Prostate gland (tissue), 2 donors: ENCODE results near the gene CTSW. TPM values are rescaled to one million over a fixed set of nuclear protein-coding genes. Genes with fewer than 3 reads are reported as not detected.

ENCODE experiments used
- DNase-seq: peaks from one replicate; pipeline ENCODE4 v3.0.0-alpha.2; 2019; ENCODE audit warnings: low spot score
- H3K27ac ChIP-seq, 2 donors: fragments of 200-600 bp; sonication (generic); 2 replicates each; pipeline ENCODE4 v1.5.1; 2017 to 2019
- H3K27me3 ChIP-seq: fragments of 200-600 bp; sonication (generic); replicated peaks from 2 replicates; pipeline ENCODE4 v1.5.1; 2019; ENCODE audit not compliant: insufficient read depth
- H3K36me3 ChIP-seq, 2 donors: fragments of 200-600 bp; sonication (generic); 1 replicate in 1 of 2; 2 replicates in 1 of 2; pipeline versions ENCODE4 v1.5.1 to v1.8.1; 2017 to 2019
- H3K4me1 ChIP-seq: fragments of 200-600 bp; sonication (generic); replicated peaks from 2 replicates; pipeline ENCODE4 v1.5.1; 2019
- H3K4me3 ChIP-seq, 2 donors: fragments of 200-600 bp; sonication (generic); 2 replicates each; pipeline ENCODE4 v1.5.1; 2017 to 2019
- H3K9me3 ChIP-seq: fragments of 200-600 bp; sonication (generic); 2 replicates; pipeline ENCODE4 v1.5.1; 2017
- POLR2A ChIP-seq: fragments of 450-650 bp; IDR thresholded peaks from one replicate; pipeline ENCODE4 v1.6.1; 2016; ENCODE audit warnings: antibody characterized with exemption, mild to moderate bottlenecking
- POLR2AphosphoS5 ChIP-seq: sonication (generic); formaldehyde crosslinking; IDR thresholded peaks from one replicate; pipeline ENCODE4 v1.6.1; 2017; ENCODE audit warnings: antibody characterized with exemption
- WGBS: methylation state at CpG from one replicate; pipeline ENCODE4 v1.1.5; 2018; 5-methylcytosine and 5-hydroxymethylcytosine counted together
- intact Hi-C: fragments of 100-400 bp; cut with DNase I; formaldehyde crosslinking; loops from one replicate; pipeline ENCODE4 v1.14.2; 2022
- total RNA-seq, 2 donors: library from RNA; depleted of rRNA; stranded (reverse); fragments of >200 nt; gene quantifications; one replicate each; pipeline ENCODE4 v1.1.0, GENCODE V29; 2016
- TF ChIP-seq, protein P1 (sequence below), 4 experiments: fragments of 200-600 bp in 2 of 4; fragments of 450-650 bp in 2 of 4; sonication (generic) in 2 of 4; IDR thresholded peaks; 1 replicate in 3 of 4; 2 replicates in 1 of 4; pipeline ENCODE4 v1.5.1; 2016 to 2019; ENCODE audit warnings: antibody characterized with exemption in 4 of 4, mild to moderate bottlenecking in 2 of 4, moderate library complexity in 2 of 4

The CTSW gene
- total RNA-seq, 2 donors from 2014 or later = 1.3 to 1.8 TPM

DNA sequence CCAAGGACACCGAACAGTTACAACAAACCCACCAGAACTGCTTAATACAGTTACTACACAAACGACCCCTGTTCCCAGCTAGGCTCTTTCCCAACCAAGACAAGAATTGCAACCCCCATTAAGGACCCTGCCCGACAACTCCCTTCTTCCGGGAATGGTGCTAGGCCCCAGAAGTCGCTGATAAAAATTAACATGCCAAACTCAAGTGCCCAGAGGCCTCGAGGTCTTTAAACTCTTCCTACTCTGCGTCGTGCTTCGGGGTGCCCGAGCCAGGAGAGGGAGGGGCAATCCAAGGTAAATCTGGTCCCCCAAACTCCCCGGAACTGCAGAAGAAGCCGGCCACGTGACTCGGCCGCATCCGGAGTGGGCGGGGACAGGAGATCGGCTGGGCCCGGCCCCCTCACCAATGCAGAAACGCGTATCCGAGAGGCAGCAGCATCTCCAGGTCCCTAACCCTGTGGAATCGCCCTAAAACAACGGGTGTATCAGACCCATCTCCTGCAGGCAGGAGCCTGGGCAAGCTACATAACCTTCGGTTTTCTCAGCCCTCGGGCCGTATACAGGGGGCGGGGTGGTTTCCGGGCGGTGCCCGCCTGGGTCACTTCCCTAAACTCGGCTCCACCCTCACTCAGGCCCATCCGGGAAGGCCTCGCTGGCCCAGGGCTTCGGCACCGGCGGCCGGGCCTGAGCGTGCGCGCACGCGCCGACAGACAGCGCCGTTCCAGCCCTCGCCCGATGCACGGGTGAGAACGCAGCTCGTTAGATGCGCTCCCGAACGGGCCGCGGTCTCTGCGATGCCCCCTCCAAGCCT lies 22.7 kb upstream of the CTSW start:
- TF ChIP-seq POLR2A = peak; percentile 75
- TF ChIP-seq, protein P1, sequence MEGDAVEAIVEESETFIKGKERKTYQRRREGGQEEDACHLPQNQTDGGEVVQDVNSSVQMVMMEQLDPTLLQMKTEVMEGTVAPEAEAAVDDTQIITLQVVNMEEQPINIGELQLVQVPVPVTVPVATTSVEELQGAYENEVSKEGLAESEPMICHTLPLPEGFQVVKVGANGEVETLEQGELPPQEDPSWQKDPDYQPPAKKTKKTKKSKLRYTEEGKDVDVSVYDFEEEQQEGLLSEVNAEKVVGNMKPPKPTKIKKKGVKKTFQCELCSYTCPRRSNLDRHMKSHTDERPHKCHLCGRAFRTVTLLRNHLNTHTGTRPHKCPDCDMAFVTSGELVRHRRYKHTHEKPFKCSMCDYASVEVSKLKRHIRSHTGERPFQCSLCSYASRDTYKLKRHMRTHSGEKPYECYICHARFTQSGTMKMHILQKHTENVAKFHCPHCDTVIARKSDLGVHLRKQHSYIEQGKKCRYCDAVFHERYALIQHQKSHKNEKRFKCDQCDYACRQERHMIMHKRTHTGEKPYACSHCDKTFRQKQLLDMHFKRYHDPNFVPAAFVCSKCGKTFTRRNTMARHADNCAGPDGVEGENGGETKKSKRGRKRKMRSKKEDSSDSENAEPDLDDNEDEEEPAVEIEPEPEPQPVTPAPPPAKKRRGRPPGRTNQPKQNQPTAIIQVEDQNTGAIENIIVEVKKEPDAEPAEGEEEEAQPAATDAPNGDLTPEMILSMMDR (IDR thresholded peaks at IDR 0.05) = peak in 1 of 4 experiments; percentile 22
- peak; percentile 81 for TF ChIP-seq POLR2AphosphoS5
- Histone ChIP-seq H3K4me1 (peaks cover 12% of the 10 kb centered on the region), H3K27me3 (no peaks in the 10 kb centered on the region), H3K36me3 (peaks cover 8 to 26% of the 10 kb centered on the region in 2 donors), H3K4me3 (peak overlapping the region; percentile 99), H3K27ac (peak overlapping the region; percentile 94 to 96), H3K9me3 (no peaks in the 10 kb centered on the region)
- intact Hi-C loops = loop anchor here (2.0 kb wide), 1 partner anchor 32 kb away; the partner anchor contains the start of gene FIBP
- peak; percentile 84 for DNase-seq
- WGBS = 2% methylated on average over 52 of the region's 57 CpGs

DNA sequence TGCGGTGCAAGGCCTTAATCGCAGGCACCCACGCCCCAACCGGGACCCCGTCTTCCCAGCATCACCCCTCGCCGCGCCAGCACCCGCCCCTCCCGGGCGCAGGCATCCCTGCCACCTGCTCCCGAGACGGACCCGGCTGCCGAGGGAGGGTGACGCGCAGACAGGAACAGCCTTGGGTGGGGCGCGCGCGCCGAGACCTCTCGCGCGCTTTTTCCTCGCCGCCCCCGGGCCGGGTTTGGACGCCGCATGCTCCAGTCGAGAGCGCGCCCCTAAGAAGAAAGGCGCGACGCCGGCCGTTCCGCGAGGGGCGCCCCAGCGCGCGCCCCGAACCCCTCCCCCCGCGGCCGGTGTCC lies 22.2 kb upstream of the CTSW start:
- DNase-seq = no peak
- Histone ChIP-seq H3K36me3 (peaks cover 8 to 28% of the 10 kb centered on the region in 2 donors), H3K27me3 (no peaks in the 10 kb centered on the region), H3K4me1 (peaks cover 12% of the 10 kb centered on the region), H3K4me3 (peak overlapping the region; percentile 99), H3K27ac (peak overlapping the region; percentile 94 to 96), H3K9me3 (no peaks in the 10 kb centered on the region)
- WGBS = 0% methylated on average over 24 of the region's 49 CpGs
- TF ChIP-seq POLR2A = no peak
- intact Hi-C loops = loop anchor here (2.0 kb wide), 1 partner anchor 31 kb away; the partner anchor contains the start of gene FIBP

DNA sequence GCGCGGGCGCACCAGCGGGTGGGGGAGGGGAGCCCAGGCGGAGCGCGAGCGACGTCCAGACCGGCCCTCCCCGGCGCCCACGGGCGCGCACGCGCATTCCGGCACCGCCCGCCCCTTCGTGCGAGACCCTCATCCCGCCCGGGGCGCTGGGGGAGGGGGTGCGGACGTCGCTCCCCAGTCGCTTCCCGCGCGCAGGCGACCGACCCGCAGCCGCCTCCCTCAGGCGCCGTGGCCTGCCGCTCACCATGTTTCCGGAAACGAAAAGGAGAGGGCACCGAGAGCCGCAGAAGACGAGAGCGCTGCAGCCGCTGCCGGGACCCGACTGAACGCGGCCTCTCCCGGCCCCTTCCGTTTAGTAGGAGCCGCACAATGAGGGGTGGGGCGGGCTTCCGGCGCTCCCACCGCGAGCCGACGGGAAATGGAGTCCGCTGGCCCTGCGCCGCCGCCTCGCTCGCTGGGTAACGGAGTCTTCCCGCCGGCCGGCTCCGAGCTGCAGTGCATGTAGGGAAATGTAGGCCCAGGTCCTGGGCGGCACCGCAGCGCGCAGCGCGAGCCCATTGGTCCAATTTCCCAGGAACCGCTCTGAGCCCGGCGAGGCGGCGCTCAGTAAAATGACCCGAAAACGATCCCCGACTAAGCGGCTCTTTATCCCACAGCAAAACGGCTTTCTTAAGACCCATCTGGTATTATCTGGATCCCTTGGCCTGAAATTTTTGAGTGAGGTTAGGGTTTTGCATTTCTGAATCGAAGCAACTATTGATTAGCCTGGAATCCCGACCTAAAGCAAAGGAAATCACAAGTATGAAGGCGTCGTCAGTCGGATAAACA lies 21.6 kb upstream of the CTSW start, which contains the start of gene CFL1:
CFL1 (minus strand) TSS at position 328 of the 828 bp plus-strand sequence; CDS start at position 247, 81 bp downstream.
- under 1% methylated on average over 67 of the region's 92 CpGs for WGBS
- H3K4me1 ChIP-seq = peaks cover 12% of the 10 kb centered on the region
- H3K9me3 ChIP-seq = no peaks in the 10 kb centered on the region
- peak within 1 kb of the TSS; percentile 94 to 96 for H3K27ac ChIP-seq
- DNase-seq = peak; percentile 99
- intact Hi-C loops = loop anchor here (2.0 kb wide), 2 partner anchors 15 to 31 kb away; partner anchors contain the start of genes EFEMP2 and FIBP
- H3K27me3 ChIP-seq = no peaks in the 10 kb centered on the region
- H3K36me3 ChIP-seq = peaks cover 8 to 34% of the 10 kb centered on the region in 2 donors
- peak within 1 kb of the TSS; percentile 99 for H3K4me3 ChIP-seq
- TF ChIP-seq POLR2AphosphoS5 (peak; percentile 99), POLR2A (peak; percentile 97)
- TF ChIP-seq, protein P1 (IDR thresholded peaks at IDR 0.05) = no peak

DNA sequence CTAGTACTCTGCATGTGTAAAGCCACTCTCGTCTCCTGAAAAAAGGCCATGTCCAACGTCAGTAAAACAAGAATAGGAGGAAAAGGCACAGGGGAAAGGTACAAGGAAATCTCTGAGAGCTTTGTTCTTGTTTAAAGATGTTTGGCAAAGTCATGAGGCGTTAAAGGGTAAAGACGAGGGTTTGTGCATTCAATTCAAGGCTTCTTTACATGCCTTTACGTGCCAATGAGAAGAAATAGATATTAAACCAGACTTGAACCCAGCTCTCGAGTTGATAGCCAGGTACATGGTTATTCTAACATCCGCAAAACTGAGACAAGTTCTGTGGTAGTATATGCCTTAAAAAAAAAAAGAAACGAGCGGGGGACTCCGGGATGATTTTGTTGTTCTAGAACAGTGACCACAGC lies 21.0 kb upstream of the CTSW start:
- DNase-seq = no peak
- peak overlapping the region; percentile 94 to 96 for H3K27ac ChIP-seq
- H3K27me3 ChIP-seq = no peaks in the 10 kb centered on the region
- WGBS = under 1% methylated on average over 10 of the region's 10 CpGs
- peaks cover 9 to 35% of the 10 kb centered on the region in 2 donors for H3K36me3 ChIP-seq
- no peaks in the 10 kb centered on the region for H3K9me3 ChIP-seq
- H3K4me1 ChIP-seq = peaks cover 12% of the 10 kb centered on the region
- intact Hi-C loops = loop anchor here (2.0 kb wide), 1 partner anchor 14 kb away; the partner anchor contains the start of gene EFEMP2
- H3K4me3 ChIP-seq = peak overlapping the region; percentile 99
- TF ChIP-seq, protein P1 (IDR thresholded peaks at IDR 0.05) = no peak
- TF ChIP-seq POLR2AphosphoS5 (no peak), POLR2A (no peak)
